GM23338 (cell line): Measurements from ENCODE around the gene AGBL4.

ENCODE experiments used
- EZH2 ChIP-seq: fragments of 200-600 bp; sonication (generic); IDR thresholded peaks from one replicate; pipeline ENCODE4 v1.8.0; 2017; ENCODE audit warnings: antibody characterized with exemption, mild to moderate bottlenecking, low read depth; ENCODE audit not compliant: unreplicated experiment
- EZH2phosphoT487 ChIP-seq: fragments of 200-600 bp; sonication (generic); IDR thresholded peaks from one replicate; pipeline ENCODE4 v1.8.1; 2018; ENCODE audit warnings: antibody characterized with exemption; ENCODE audit not compliant: unreplicated experiment
- JUNB ChIP-seq: IDR thresholded peaks from one replicate; pipeline ENCODE4 v1.6.1; 2016; ENCODE audit warnings: antibody characterized with exemption; ENCODE audit not compliant: unreplicated experiment
- POLR2AphosphoS5 ChIP-seq: IDR thresholded peaks from 2 replicates; pipeline ENCODE4 v1.6.1; 2016; ENCODE audit warnings: antibody characterized with exemption, low read depth
- TF ChIP-seq, protein P1 (sequence below): IDR thresholded peaks from one replicate; pipeline ENCODE4 v1.6.1; 2018; ENCODE audit warnings: antibody characterized with exemption; ENCODE audit not compliant: unreplicated experiment
- TF ChIP-seq, protein P2 (sequence below), 2 experiments: fragments of 200-600 bp in 1 of 2; sonication (generic) in 1 of 2; conservative IDR thresholded peaks; 2 replicates each; pipeline versions ENCODE4 v1.5.1 to v1.6.1; 2016 to 2017; ENCODE audit warnings: antibody characterized with exemption in 2 of 2, low read depth in 2 of 2, mild to moderate bottlenecking in 2 of 2, moderate library complexity in 1 of 2

DNA sequence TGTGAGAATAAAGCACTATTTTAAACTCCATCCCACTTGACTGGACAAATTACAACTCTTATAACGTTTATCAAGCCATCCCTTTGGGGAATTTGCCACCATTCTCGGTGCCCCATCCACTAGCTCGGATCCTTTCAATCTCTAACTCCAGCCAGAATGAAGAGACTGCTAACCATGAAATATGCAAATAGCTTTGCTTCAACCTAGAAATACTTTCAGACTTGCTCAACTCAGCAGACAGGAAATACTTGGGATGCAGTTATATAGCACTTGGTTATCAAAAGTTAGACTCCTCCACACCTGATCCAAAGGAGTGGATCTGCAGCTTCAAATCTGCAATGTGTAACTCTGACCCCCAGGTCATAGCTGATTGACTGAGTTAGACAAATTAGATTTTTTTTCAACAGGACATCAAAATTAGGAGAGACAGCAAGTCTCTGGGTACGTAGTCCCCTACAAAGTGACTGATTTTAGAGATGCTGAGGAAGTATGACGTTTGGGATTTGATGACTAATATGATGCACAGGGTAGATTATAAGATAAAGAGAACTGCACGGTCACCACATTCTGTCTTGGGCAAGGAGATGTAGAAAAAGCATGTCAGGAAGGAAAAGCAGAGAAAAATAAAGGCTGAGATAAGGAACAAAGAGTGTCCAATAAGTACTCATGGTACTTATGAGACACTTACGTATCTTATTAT, 496.0 kb downstream of the AGBL4 start:
- TF ChIP-seq, protein P1, sequence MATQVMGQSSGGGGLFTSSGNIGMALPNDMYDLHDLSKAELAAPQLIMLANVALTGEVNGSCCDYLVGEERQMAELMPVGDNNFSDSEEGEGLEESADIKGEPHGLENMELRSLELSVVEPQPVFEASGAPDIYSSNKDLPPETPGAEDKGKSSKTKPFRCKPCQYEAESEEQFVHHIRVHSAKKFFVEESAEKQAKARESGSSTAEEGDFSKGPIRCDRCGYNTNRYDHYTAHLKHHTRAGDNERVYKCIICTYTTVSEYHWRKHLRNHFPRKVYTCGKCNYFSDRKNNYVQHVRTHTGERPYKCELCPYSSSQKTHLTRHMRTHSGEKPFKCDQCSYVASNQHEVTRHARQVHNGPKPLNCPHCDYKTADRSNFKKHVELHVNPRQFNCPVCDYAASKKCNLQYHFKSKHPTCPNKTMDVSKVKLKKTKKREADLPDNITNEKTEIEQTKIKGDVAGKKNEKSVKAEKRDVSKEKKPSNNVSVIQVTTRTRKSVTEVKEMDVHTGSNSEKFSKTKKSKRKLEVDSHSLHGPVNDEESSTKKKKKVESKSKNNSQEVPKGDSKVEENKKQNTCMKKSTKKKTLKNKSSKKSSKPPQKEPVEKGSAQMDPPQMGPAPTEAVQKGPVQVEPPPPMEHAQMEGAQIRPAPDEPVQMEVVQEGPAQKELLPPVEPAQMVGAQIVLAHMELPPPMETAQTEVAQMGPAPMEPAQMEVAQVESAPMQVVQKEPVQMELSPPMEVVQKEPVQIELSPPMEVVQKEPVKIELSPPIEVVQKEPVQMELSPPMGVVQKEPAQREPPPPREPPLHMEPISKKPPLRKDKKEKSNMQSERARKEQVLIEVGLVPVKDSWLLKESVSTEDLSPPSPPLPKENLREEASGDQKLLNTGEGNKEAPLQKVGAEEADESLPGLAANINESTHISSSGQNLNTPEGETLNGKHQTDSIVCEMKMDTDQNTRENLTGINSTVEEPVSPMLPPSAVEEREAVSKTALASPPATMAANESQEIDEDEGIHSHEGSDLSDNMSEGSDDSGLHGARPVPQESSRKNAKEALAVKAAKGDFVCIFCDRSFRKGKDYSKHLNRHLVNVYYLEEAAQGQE: no peak
- TF ChIP-seq POLR2AphosphoS5 (no peak), JUNB (no peak), EZH2phosphoT487 (no peak), EZH2 (no peak)
- TF ChIP-seq, protein P2, sequence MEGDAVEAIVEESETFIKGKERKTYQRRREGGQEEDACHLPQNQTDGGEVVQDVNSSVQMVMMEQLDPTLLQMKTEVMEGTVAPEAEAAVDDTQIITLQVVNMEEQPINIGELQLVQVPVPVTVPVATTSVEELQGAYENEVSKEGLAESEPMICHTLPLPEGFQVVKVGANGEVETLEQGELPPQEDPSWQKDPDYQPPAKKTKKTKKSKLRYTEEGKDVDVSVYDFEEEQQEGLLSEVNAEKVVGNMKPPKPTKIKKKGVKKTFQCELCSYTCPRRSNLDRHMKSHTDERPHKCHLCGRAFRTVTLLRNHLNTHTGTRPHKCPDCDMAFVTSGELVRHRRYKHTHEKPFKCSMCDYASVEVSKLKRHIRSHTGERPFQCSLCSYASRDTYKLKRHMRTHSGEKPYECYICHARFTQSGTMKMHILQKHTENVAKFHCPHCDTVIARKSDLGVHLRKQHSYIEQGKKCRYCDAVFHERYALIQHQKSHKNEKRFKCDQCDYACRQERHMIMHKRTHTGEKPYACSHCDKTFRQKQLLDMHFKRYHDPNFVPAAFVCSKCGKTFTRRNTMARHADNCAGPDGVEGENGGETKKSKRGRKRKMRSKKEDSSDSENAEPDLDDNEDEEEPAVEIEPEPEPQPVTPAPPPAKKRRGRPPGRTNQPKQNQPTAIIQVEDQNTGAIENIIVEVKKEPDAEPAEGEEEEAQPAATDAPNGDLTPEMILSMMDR (conservative IDR thresholded peaks at IDR 0.05; ENCODE audit: low read depth in 2 of 2): no peak
